Activated CD4-positive, alpha-beta T cell treated with anti-CD3 and anti-CD28 coated beads, Interleukin-2, Interleukin-4, amounts not matched to agents 100 ng/mL and 50 ng/mL, durations not matched to agents 16 hours and 8 hours (primary cell): Measurements from ENCODE around the gene SEC24C.
"Not testable (repeated sequence)": the region's sequence is repeated elsewhere in the genome, so short reads cannot be mapped to it uniquely, and the experiment has no call there.

Experiments used
- DNase-seq: peaks from one replicate; pipeline ENCODE4 v3.0.0-alpha.2; 2020; ENCODE audit warnings: low spot score

Gene SEC24C

DNA sequence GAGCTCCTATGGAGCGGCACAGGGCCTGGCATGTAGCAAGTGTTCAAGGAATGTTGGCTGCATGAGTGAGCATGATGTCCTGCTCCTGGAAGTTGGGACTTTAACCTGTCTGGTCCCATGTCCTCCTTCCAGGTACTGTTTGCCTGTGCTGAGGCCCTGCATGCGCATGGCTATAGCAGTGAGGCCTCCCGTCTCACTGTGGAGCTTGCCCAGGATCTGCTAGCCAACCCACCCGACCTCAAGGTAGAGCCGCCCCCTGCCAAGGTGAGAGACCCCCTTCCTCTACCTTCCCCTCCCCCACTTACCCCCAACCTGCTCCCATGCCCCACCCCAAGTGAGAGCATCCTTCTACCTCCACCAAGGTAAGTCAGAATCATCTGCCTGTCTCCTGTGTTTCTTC, 49.3 kb downstream of the SEC24C start:
- DNase-seq: no peak

DNA sequence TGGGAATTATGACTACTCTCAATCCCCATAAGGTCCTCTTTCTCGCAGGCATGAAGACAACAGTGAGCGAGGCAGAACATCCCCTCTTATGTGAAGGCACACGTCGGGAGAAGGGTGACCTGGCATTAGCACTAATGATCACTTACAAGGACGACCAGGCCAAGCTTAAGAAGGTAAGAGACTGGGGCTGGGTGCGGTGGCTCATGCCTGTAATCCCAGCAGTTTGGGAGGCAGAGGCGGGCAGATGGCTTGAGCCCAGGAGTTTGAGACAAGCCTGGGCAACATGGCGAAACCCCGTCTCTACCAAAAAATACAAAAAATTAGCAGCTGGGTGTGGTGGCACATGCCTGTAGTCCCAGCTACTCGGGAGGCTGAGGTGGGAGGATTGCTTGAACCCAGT, 51.3 kb downstream of the SEC24C start:
- not testable (repeated sequence) for DNase-seq

DNA sequence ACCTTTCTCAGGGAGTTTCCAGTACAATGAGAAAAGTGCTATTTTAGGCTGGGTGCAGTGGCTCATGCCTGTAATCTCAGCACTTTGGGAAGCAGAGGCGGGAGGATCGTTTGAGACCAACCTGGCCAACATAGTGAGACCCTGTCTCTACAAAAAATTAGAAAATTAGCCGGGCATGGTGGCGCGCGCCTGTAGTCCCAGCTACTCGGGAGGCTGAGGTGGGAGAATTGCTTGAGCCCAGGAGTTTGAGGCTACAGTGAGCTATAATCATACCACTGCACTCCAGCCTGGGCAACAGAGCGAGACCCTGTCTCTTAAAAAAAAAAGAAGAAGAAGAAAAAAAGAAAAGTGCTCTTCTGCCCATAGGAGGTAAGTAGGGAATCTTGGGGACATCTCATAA, 51.9 kb downstream of the SEC24C start:
- DNase-seq: not testable (repeated sequence)

DNA sequence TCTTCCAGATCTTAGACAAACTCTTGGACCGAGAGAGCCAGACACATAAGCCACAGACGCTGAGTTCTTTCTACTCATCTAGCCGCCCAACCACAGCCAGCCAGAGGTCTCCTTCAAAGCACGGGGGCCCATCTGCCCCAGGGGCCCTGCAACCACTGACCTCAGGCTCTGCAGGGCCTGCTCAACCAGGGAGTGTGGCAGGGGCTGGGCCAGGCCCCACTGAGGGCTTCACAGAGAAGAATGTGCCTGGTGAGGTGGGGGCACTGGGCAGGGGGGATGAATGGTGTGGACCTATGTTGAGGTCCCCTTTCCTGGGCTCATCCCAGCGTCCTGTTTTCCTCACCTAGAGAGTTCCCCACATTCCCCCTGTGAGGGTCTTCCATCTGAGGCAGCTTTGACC, 52.6 kb downstream of the SEC24C start:
- DNase-seq: no peak

DNA sequence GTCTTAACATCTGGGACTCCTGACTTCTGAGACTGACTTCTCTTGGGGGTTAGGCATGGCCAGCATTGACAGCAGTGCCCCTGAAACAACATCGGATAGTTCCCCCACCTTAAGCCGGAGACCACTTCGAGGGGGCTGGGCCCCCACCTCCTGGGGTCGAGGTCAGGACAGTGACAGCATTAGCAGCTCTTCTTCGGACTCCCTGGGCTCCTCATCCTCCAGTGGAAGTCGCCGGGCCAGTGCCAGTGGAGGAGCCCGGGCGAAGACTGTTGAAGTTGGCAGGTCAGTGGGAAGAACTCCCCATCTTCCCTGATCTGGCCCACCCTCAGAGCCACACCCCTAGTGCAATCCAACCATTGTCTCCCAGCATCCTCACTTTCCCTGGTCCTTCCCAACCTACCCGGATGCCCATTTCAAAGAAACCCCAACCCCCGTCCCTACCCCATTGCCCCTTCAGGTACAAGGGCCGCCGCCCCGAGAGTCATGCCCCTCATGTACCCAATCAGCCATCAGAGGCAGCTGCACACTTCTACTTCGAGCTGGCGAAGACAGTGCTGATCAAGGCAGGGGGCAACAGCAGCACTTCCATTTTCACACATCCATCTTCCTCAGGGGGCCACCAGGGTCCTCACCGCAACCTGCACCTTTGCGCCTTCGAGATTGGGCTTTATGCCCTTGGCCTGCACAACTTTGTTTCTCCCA, 53.3 kb downstream of the SEC24C start:
- DNase-seq: no peak

GRCh38 chr10:73798087-73798486, 53.9 kb downstream of the SEC24C start:
- DNase-seq: no peak

GRCh38 chr10:73798927-73799560, 54.9 kb downstream of the SEC24C start:
- DNase-seq: no peak

GRCh38 chr10:73799899-73800559, 55.9 kb downstream of the SEC24C start:
- no peak for DNase-seq

DNA sequence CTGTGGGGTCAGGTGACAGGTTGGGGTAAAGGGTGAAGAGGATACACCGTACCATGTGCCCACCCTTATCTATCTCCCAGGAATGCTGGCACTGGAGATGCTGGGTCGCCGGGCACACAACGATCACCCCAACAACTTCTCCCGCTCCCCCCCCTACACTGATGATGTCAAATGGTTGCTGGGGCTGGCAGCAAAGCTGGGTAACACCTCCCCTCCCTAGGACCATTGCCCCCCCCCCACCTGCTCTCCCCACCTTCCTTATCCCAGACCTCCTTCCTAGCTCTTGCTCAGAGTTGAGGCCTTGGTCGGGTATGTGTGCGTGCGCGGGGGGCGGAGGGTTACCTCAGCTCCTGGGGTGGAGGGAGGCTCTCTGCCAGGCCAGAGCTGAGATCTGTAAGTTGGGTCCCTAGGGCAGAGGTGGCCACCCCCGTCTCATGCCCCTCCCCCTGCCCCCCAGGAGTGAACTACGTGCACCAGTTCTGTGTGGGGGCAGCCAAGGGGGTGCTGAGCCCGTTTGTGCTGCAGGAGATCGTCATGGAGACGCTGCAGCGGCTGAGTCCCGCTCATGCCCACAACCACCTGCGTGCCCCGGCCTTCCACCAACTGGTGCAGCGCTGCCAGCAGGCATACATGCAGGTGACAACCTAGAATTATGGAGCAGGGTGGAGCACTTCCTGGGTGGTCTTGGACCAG, 56.5 kb downstream of the SEC24C start:
- no peak for DNase-seq

DNA sequence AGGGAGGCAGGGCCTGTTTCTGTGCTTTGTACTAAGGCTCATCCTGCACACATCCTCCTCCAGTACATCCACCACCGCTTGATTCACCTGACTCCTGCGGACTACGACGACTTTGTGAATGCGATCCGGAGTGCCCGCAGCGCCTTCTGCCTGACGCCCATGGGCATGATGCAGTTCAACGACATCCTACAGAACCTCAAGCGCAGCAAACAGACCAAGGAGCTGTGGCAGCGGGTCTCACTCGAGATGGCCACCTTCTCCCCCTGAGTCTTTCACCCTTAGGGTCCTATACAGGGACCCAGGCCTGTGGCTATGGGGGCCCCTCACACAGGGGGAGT, 57.0 kb downstream of the SEC24C start:
- no peak for DNase-seq

DNA sequence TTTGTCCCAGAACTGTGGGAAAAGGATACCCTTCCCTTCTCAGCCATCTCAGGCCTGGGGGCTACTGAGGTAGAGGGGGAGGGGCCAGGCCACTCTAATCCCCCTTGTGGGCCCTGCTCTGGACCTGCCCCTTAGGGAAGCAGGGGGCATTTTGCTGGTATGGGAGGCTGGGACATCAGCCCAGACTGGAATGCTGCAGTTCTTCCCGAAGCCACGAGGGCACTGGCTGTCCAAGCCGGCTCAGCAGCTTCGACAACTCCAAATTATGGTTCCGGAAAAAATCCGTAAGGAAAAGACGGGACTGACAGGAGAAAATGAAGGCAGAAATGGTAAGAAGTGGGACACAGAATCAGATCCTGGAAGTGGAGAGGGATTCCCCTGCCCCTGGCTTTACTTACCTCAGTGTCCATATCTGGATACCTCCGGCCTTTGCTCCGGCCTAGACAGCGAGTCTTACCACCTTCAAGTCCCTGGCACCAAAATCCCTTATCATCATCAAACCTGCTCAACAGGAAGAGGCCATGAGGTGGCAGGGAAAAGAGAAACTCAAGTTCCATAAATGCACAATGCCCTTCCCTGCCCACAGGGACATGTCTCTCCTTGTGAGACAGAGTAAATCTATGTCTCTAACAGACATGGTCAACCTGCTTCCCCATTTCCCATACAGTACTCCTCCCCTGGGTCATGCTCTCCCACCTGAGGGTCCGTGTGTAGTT, 58.3 kb downstream of the SEC24C start:
- no peak for DNase-seq

GRCh38 chr10:73803680-73804286, 59.6 kb downstream of the SEC24C start:
- peak; percentile 27 for DNase-seq

DNA sequence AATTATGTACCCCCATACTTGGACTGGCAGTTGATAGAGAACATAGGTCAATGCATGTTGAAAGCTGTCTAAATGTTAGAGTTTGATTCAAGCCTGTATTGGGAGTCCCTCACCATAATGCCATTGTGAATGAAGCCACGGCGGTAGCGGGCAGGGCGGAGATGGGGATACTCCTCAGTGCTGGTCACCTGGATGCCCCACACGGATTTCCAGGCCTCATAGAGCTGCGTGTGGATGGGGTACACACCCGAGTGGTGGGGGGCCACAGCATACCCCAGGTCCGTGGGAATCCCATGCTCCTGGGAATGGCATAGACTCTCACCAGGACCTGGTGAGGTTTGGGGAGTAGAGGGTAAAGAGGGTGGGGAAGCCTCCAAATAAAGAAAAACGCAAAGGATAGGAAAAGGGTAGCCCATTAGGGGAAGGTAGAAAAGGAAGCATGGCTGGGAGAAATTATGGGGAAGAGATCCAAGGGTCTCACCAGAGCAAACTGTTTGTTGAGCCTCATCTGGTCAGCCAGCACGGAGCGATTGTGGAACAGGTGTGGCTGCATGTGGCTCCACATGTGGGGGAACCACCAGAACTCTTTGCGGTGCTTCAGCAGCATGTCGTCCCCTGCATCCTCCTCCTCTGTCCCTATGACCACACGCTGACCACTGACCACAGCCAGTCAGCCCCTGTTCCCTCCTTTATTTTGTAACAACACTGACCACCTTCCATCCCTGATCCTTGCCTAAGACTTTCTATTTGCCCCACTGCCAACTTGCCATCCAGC, 62.2 kb downstream of the SEC24C start:
- no peak for DNase-seq

DNA sequence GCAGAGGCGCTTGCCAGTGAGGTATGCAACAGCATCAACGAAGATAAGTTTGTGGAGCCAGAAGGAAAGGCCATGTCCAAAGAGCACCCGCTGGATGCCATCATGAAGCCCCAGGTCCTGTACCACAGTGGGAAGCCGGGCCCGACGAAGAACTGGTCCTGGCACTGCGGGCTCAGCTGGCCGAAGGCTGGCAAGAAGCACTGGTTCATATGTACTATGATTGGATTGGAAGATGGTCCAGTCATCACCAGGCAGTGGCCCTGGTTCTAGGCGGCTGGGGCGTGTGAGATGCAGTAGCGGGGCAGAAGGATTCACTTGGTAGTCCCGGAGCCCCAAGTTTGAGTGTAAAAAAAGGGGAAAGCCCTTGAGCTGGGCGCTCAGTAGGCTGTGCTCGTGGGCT, 63.3 kb downstream of the SEC24C start:
- DNase-seq: no peak

- DNase-seq: no peak
These were observed 64.0 kb downstream of the SEC24C start for GRCh38 chr10:73808021-73808815.

DNA sequence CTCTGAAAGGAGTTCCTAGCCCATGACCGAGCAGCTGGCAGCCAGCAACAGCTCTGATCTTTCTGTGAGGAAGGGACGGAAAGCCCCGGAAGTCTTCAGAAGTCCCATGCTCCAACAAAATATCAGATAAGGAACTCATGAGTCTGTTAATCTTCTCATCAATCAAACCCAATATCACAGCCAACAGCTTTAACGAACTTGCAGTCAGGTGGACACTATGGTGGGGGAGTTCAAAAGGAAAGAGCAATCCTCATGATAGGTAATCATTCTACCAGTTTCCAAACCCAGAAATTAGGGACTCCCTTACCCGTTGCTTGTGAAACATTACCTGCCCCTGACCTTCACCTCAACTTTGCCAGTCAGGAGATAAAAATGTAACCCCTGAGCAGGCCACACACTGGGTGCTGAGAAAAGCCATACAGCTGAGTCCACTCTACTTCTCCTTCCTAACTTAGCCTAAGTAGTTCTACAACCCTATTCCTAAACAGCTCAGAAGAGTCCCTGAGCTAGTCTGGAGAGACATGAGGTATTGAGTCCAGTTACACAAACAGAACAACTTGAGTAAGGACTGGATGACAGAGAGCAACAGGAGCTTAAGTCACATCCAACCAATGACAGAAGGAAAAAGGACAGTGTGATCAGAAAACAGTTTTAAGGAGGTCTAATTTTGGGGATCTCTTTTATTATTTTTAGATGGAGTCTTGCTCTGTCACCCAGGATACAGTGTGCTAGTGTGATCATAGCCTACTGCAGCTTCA, 65.1 kb downstream of the SEC24C start:
- no peak for DNase-seq

- DNase-seq: peak; percentile 27
These were observed 66.2 kb downstream of the SEC24C start for GRCh38 chr10:73810358-73810734.

DNA sequence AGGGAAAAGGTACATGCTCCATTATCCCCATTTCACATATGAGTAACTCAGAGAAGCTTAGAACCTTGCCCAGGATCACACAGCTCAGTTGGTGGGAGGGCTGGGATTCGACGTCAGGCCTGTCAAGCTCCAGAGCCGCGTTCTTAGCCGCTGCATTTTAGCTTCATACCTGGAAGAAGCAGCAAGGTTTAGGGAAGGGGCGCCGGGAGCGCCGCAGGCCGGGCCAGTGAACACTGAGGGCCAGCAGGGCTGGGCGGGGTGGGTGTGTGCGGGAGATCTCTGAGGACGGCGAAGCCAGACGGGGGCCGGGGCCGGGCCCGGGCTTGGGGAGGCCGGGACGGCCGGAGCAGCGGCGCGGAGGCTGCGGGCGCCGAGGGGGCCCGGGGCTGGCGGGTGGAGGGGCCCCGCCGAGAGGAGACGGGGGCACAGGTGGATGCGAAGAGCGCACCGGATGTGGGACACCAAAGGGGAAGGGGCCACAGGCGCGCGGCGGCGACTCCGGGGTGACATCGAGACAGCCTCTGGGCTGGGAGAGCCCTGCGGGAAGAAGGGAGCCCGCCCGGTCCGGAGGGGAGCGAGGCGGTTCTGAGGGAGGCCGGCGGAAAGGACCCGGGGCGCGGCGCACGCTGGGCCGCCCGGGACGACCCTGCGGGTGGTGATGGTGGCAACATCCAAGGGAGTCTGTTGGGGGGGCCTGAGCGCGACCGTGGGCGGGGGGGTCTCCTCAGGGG, 66.7 kb downstream of the SEC24C start:
- peak; percentile 50 for DNase-seq

DNA sequence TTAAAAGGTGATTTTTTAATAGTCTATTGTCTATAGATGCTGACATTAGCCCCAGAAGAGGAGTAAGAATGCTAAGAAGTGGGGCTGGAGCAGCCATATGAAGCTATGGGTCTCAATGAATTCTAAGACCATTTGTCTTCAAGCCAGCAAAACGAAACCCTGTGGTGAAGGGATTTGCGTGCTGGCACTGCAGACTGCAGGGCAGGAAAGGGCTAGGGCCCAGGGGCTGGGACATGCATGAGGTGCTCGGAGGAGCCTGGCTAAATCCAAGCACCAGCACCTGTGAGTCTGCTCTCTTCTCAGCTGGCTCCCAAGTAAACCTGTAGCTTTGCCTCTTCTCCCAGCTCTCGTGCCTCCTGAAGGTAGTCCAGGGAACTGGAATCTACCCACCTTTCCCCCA, 68.5 kb downstream of the SEC24C start:
- DNase-seq: no peak
